HG03575 (cell line): Measurements from ENCODE around the gene HOTAIR.

ENCODE experiments used
- ATAC-seq: cut with Tn5 transposase; IDR thresholded peaks from one replicate; pipeline ENCODE4 v1.9.1; 2021; ENCODE audit not compliant: unreplicated experiment, insufficient number of reproducible peaks, low FRiP score; ENCODE audit errors: extremely low read depth

The HOTAIR gene

GRCh38 chr12:53938326-53939140, 36.2 kb downstream of the HOTAIR start, which contains the start of gene HOXC13:
HOXC13 (plus strand) TSS chr12:53938831; CDS start chr12:53938907, 76 bp downstream.
- no peak for ATAC-seq

- ATAC-seq = no peak
These were observed 37.0 kb downstream of the HOTAIR start for GRCh38 chr12:53937596-53938325.

- no peak for ATAC-seq
These were observed 37.7 kb downstream of the HOTAIR start for GRCh38 chr12:53937099-53937498.

GRCh38 chr12:53935383-53936341, 39.1 kb downstream of the HOTAIR start:
- no peak for ATAC-seq

GRCh38 chr12:53932915-53933314, 41.8 kb downstream of the HOTAIR start:
- no peak for ATAC-seq

GRCh38 chr12:53931844-53932581, 42.7 kb downstream of the HOTAIR start:
- ATAC-seq = no peak

GRCh38 chr12:53930591-53931255, 44.0 kb downstream of the HOTAIR start:
- no peak for ATAC-seq

- no peak for ATAC-seq
These were observed 45.2 kb downstream of the HOTAIR start for GRCh38 chr12:53929527-53929926.

GRCh38 chr12:53928054-53928835, 46.5 kb downstream of the HOTAIR start:
- no peak for ATAC-seq

GRCh38 chr12:53927220-53928029, 47.3 kb downstream of the HOTAIR start:
- no peak for ATAC-seq

GRCh38 chr12:53924521-53925405, 50.0 kb downstream of the HOTAIR start:
- ATAC-seq = no peak

- ATAC-seq = no peak
These were observed 57.7 kb downstream of the HOTAIR start for GRCh38 chr12:53916788-53917655.
